NCI-H524 (cell line): ENCODE measurements around the gene OSR1.
"Not testable (repeated sequence)": the region's sequence is repeated elsewhere in the genome, so short reads cannot be mapped to it uniquely, and the experiment has no call there.

Source experiments
- DNase-seq, 2 experiments: peaks; one replicate each; lab custom pipeline; 2025; lab: John Stamatoyannopoulos, UW

OSR1 gene

GRCh38 chr2:19332503-19332902 is 25.9 kb downstream of the OSR1 start:
- DNase-seq: no peak

GRCh38 chr2:19331450-19331849 is 27.0 kb downstream of the OSR1 start:
- DNase-seq: no peak

- no peak for DNase-seq
Measured at GRCh38 chr2:19330436-19330835, 28.0 kb downstream of the OSR1 start.

GRCh38 chr2:19329445-19329844 is 29.0 kb downstream of the OSR1 start:
- no peak for DNase-seq

- DNase-seq: no peak
Measured at GRCh38 chr2:19327496-19327895, 30.9 kb downstream of the OSR1 start.

GRCh38 chr2:19321946-19322345 is 36.5 kb downstream of the OSR1 start:
- no peak for DNase-seq

GRCh38 chr2:19320813-19321212 is 37.6 kb downstream of the OSR1 start:
- DNase-seq: no peak

GRCh38 chr2:19319698-19320097 is 38.7 kb downstream of the OSR1 start:
- no peak for DNase-seq

GRCh38 chr2:19319064-19319463 is 39.4 kb downstream of the OSR1 start:
- DNase-seq: no peak

GRCh38 chr2:19313553-19313952 is 44.9 kb downstream of the OSR1 start:
- DNase-seq: no peak

- DNase-seq: peak in 1 of 2 experiments; percentile 7
Measured at GRCh38 chr2:19312949-19313348, 45.5 kb downstream of the OSR1 start.

- not testable (repeated sequence) for DNase-seq
Measured at GRCh38 chr2:19306065-19306464, 52.4 kb downstream of the OSR1 start.

GRCh38 chr2:19305400-19306055 is 52.9 kb downstream of the OSR1 start:
- peak in 1 of 2 experiments; percentile 17 for DNase-seq

- no peak for DNase-seq
Measured at GRCh38 chr2:19301706-19302105, 56.7 kb downstream of the OSR1 start.
